H9 (cell line): ENCODE data around the gene RIPPLY3. TPM values are rescaled to one million over a fixed set of nuclear protein-coding genes. Genes with fewer than 3 reads are reported as not detected.

Experiments used
- DNase-seq: peaks from one replicate; pipeline ENCODE4 v3.0.0-alpha.2; 2017
- H2AFZ ChIP-seq: one replicate; pipeline ENCODE4 v1.6.1; 2013; ENCODE audit warnings: mild to moderate bottlenecking, low read length, control low read depth, moderate library complexity
- H2AK5ac ChIP-seq: 2 replicates; pipeline ENCODE4 v1.6.1; 2013; ENCODE audit warnings: low read length, control low read depth, mixed read lengths; ENCODE audit not compliant: insufficient read length
- H2BK120ac ChIP-seq: one replicate; pipeline ENCODE4 v1.6.1; 2013; ENCODE audit warnings: low read depth, mild to moderate bottlenecking, low read length, control low read depth, inconsistent platforms; ENCODE audit not compliant: poor library complexity, severe bottlenecking
- H2BK12ac ChIP-seq: 2 replicates; pipeline ENCODE4 v1.6.1; 2013; ENCODE audit warnings: low read length, control low read depth, mixed read lengths, low read depth; ENCODE audit not compliant: insufficient read length
- H2BK15ac ChIP-seq: 2 replicates; pipeline ENCODE4 v1.6.1; 2013; ENCODE audit warnings: low read depth, low read length, control low read depth
- H2BK20ac ChIP-seq: one replicate; pipeline ENCODE4 v1.6.1; 2013; ENCODE audit warnings: low read depth, mild to moderate bottlenecking, low read length, control low read depth, inconsistent platforms; ENCODE audit not compliant: poor library complexity, severe bottlenecking
- H2BK5ac ChIP-seq: 2 replicates; pipeline ENCODE4 v1.6.1; 2013; ENCODE audit warnings: low read length, control low read depth, mixed read lengths; ENCODE audit not compliant: insufficient read length
- H3K14ac ChIP-seq: 2 replicates; pipeline ENCODE4 v1.6.1; 2013; ENCODE audit warnings: low read length, control low read depth; ENCODE audit not compliant: insufficient read depth
- H3K18ac ChIP-seq: 2 replicates; pipeline ENCODE4 v1.6.1; 2013; ENCODE audit warnings: low read depth, mild to moderate bottlenecking, mixed read lengths, low read length, control low read depth; ENCODE audit not compliant: insufficient read length
- H3K23ac ChIP-seq: 2 replicates; pipeline ENCODE4 v1.6.1; 2013; ENCODE audit warnings: low read length, control low read depth, mixed read lengths, low read depth; ENCODE audit not compliant: insufficient read length
- H3K23me2 ChIP-seq: 2 replicates; pipeline ENCODE4 v1.6.1; 2013; ENCODE audit warnings: low read depth, mild to moderate bottlenecking, mixed read lengths, low read length, control low read depth; ENCODE audit not compliant: insufficient read length, poor library complexity, severe bottlenecking
- H3K27ac ChIP-seq: 2 replicates; pipeline ENCODE4 v1.5.1; 2013; ENCODE audit warnings: low read length, control low read depth, mixed read lengths, low read depth; ENCODE audit not compliant: insufficient read length
- H3K27me3 ChIP-seq: 2 replicates; pipeline ENCODE4 v1.6.1; 2013; ENCODE audit warnings: low read length, control low read depth, inconsistent platforms; ENCODE audit not compliant: insufficient read depth
- H3K4ac ChIP-seq: 2 replicates; pipeline ENCODE4 v1.6.1; 2013; ENCODE audit warnings: low read depth, mild to moderate bottlenecking, control low read depth, inconsistent platforms, low read length, moderate library complexity
- H3K4me1 ChIP-seq: 2 replicates; pipeline ENCODE4 v1.6.1; 2013; ENCODE audit warnings: low read length, control low read depth, inconsistent platforms; ENCODE audit not compliant: insufficient read depth
- H3K4me2 ChIP-seq: 2 replicates; pipeline ENCODE4 v1.6.1; 2013; ENCODE audit warnings: low read length, control low read depth, mixed read lengths; ENCODE audit not compliant: insufficient read length, insufficient read depth
- H3K56ac ChIP-seq: 2 replicates; pipeline ENCODE4 v1.6.1; 2013; ENCODE audit warnings: low read depth, mild to moderate bottlenecking, mixed read lengths, low read length, control low read depth; ENCODE audit not compliant: insufficient read length
- H3K79me1 ChIP-seq: 2 replicates; pipeline ENCODE4 v1.6.1; 2013; ENCODE audit warnings: low read depth, mild to moderate bottlenecking, moderate library complexity, low read length, control low read depth, inconsistent platforms; ENCODE audit not compliant: insufficient read depth, poor library complexity, severe bottlenecking
- H3K79me2 ChIP-seq: 2 replicates; pipeline ENCODE4 v1.6.1; 2013; ENCODE audit warnings: low read length, control low read depth, inconsistent platforms; ENCODE audit not compliant: insufficient read depth
- H3K9ac ChIP-seq: 2 replicates; pipeline ENCODE4 v1.6.1; 2013; ENCODE audit warnings: low read length, control low read depth, mixed read lengths; ENCODE audit not compliant: insufficient read length; ENCODE audit errors: extremely low read depth
- H3K9me3 ChIP-seq: one replicate; pipeline ENCODE4 v1.6.1; 2013; ENCODE audit warnings: low read depth, low read length, inconsistent platforms; ENCODE audit not compliant: control insufficient read depth
- H3T11ph ChIP-seq: one replicate; pipeline ENCODE4 v1.6.1; 2013; ENCODE audit warnings: mild to moderate bottlenecking, low read length, control low read depth, inconsistent platforms
- H4K20me1 ChIP-seq: one replicate; pipeline ENCODE4 v1.6.1; 2013; ENCODE audit not compliant: control insufficient read depth, insufficient read length, insufficient read depth
- H4K5ac ChIP-seq: 2 replicates; pipeline ENCODE4 v1.6.1; 2013; ENCODE audit warnings: low read depth, mild to moderate bottlenecking, mixed read lengths, low read length, control low read depth; ENCODE audit not compliant: insufficient read length
- H4K8ac ChIP-seq: replicated peaks from 2 replicates; pipeline ENCODE4 v1.6.1; 2013; ENCODE audit warnings: low read length, control low read depth, mixed read lengths, low read depth; ENCODE audit not compliant: insufficient read length
- H4K91ac ChIP-seq: 2 replicates; pipeline ENCODE4 v1.6.1; 2013; ENCODE audit warnings: low read depth, mild to moderate bottlenecking, moderate library complexity, mixed read lengths, low read length, control low read depth; ENCODE audit not compliant: insufficient read length
- H3K27ac Mint-ChIP-seq, 3 experiments: 2 replicates in 2 of 3; 3 replicates in 1 of 3; pipeline ENCODE4 v1.8.0; 2020 to 2021; ENCODE audit warnings: mixed read lengths in 3 of 3, mild to moderate bottlenecking in 1 of 3, moderate library complexity in 1 of 3
- H3K27me3 Mint-ChIP-seq: 2 replicates; pipeline ENCODE4 v1.8.0; 2021; ENCODE audit warnings: low read depth, mild to moderate bottlenecking, moderate library complexity, mixed read lengths
- H3K36me3 Mint-ChIP-seq, 3 experiments: 2 replicates in 2 of 3; 3 replicates in 1 of 3; pipeline ENCODE4 v1.8.0; 2020 to 2021; ENCODE audit warnings: low read depth in 3 of 3, mixed read lengths in 3 of 3; ENCODE audit not compliant: insufficient read depth in 1 of 3
- H3K4me1 Mint-ChIP-seq, 2 experiments: 2 replicates each; pipeline ENCODE4 v1.8.0; 2020; ENCODE audit warnings: mixed read lengths in 2 of 2
- H3K4me3 Mint-ChIP-seq, 2 experiments: 2 replicates in 1 of 2; 3 replicates in 1 of 2; pipeline ENCODE4 v1.8.0; 2020 to 2021; ENCODE audit warnings: mild to moderate bottlenecking in 2 of 2, mixed read lengths in 2 of 2, moderate library complexity in 1 of 2
- H3K9me3 Mint-ChIP-seq, 2 experiments: 2 replicates in 1 of 2; 3 replicates in 1 of 2; pipeline ENCODE4 v1.8.0; 2020; ENCODE audit warnings: mild to moderate bottlenecking in 2 of 2, mixed read lengths in 2 of 2, moderate library complexity in 1 of 2
- WGBS: extraction: QIAGEN DNeasy Blood & Tissue Kit; methylation state at CpG from one replicate; pipeline ENCODE4 v1.1.7; 2013; ENCODE audit warnings: missing lambda C conversion rate, low lambda C conversion rate, mixed read lengths; ENCODE audit not compliant: insufficient read length; ENCODE audit errors: extremely low coverage; 5-methylcytosine and 5-hydroxymethylcytosine counted together
- total RNA-seq: library from RNA; stranded (reverse); gene quantifications from 2 replicates; pipeline ENCODE4 v1.2.1, GENCODE V29; 2021
- TF ChIP-seq, protein P1 (sequence below): fragments of 200-600 bp; sonication (generic); conservative IDR thresholded peaks from 3 replicates; pipeline ENCODE4 v1.8.0; 2021; ENCODE audit warnings: antibody characterized with exemption, mild to moderate bottlenecking

Gene RIPPLY3
- total RNA-seq, 1 experiment from 2014 or later = 1.9 TPM

DNA sequence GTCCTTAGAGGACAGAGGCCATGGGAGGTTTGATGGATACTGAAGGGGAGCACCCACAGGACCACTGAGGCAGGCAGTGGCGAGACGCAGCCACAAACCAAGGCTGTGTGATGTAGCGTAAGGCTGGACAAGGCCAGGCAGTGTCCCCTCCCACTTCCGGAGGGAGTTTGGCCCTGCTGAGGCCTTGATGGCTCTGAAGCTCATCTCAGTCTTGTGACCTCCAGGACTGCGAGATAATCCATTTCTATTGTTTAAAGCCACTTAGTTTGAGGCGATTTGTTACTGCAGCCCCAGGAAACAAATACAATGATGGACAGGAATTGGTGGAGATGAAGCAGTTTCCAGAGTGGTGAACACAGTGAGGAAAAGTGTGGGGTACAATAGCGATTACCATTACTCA, 51.1 kb downstream of the RIPPLY3 start:
- no CpG with 5 or more reads among the region's 7 CpGs for WGBS
- no peaks in the 10 kb centered on the region; the same call in 1 of the 2 replicates for H3K27me3 ChIP-seq
- no peak overlapping the region for H2BK12ac ChIP-seq
- H3K18ac ChIP-seq = no peak overlapping the region
- TF ChIP-seq, protein P1, sequence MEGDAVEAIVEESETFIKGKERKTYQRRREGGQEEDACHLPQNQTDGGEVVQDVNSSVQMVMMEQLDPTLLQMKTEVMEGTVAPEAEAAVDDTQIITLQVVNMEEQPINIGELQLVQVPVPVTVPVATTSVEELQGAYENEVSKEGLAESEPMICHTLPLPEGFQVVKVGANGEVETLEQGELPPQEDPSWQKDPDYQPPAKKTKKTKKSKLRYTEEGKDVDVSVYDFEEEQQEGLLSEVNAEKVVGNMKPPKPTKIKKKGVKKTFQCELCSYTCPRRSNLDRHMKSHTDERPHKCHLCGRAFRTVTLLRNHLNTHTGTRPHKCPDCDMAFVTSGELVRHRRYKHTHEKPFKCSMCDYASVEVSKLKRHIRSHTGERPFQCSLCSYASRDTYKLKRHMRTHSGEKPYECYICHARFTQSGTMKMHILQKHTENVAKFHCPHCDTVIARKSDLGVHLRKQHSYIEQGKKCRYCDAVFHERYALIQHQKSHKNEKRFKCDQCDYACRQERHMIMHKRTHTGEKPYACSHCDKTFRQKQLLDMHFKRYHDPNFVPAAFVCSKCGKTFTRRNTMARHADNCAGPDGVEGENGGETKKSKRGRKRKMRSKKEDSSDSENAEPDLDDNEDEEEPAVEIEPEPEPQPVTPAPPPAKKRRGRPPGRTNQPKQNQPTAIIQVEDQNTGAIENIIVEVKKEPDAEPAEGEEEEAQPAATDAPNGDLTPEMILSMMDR = no peak
- no peak overlapping the region for H3K56ac ChIP-seq
- H3K4me1 ChIP-seq = peaks cover 3% of the 10 kb centered on the region; the same call in 1 of the 2 replicates
- H2BK15ac ChIP-seq = no peak overlapping the region
- H4K91ac ChIP-seq = no peak overlapping the region
- H4K8ac ChIP-seq = no peak overlapping the region
- H3K27ac ChIP-seq = no peak overlapping the region
- H3K79me1 ChIP-seq = no peaks in the 10 kb centered on the region
- Mint-ChIP-seq H3K27ac (no peak overlapping the region), H3K9me3 (peaks cover 7 to 8% of the 10 kb centered on the region in 2 experiments; a peak in 3 of 5 replicates), H3K27me3 (peaks cover 26% of the 10 kb centered on the region), H3K4me1 (peaks cover 32 to 43% of the 10 kb centered on the region in 2 experiments), H3K36me3 (peaks cover 0 to 13% (median 0%) of the 10 kb centered on the region in 3 experiments; a peak in 3 of 7 replicates), H3K4me3 (no peak overlapping the region)
- no peak overlapping the region for H3T11ph ChIP-seq
- DNase-seq = no peak
- no peaks in the 10 kb centered on the region for H3K23me2 ChIP-seq
- H3K4me2 ChIP-seq = no peak overlapping the region
- no peaks in the 10 kb centered on the region for H3K79me2 ChIP-seq
- no peak overlapping the region for H3K23ac ChIP-seq
- H2BK120ac ChIP-seq = no peak overlapping the region
- no peak overlapping the region for H2BK20ac ChIP-seq
- H3K9me3 ChIP-seq = no peaks in the 10 kb centered on the region
- H2BK5ac ChIP-seq = no peak overlapping the region
- no peak overlapping the region for H3K4ac ChIP-seq
- H3K9ac ChIP-seq = no peak overlapping the region
- no peak overlapping the region for H2AFZ ChIP-seq
- H2AK5ac ChIP-seq = no peak overlapping the region
- no peaks in the 10 kb centered on the region for H4K20me1 ChIP-seq
- no peak overlapping the region for H4K5ac ChIP-seq
- no peak overlapping the region; the same call in 1 of the 2 replicates for H3K14ac ChIP-seq
